Adrenal gland (tissue), 12 donors: ENCODE measurements around the gene TMEM161A. TPM values are rescaled to one million over a fixed set of nuclear protein-coding genes. Genes with fewer than 3 reads are reported as not detected.
"Not testable (repeated sequence)": the region's sequence is repeated elsewhere in the genome, so short reads cannot be mapped to it uniquely, and the experiment has no call there.

ENCODE experiments used
- DNase-seq, 7 donors: peaks; one replicate each; pipeline ENCODE4 v3.0.0-alpha.2; 2019 to 2020
- H3K27ac ChIP-seq, 5 donors: fragments of 200-600 bp; sonication (generic) in 4 of 5; 1 replicate in 3 of 5; 2 replicates in 2 of 5; pipeline versions ENCODE4 v1.5.1 to v1.8.0; 2016 to 2020; ENCODE audit warnings: mild to moderate bottlenecking in 1 of 5
- H3K27me3 ChIP-seq: fragments of 200-600 bp; 2 replicates; pipeline ENCODE4 v1.8.0; 2021
- H3K36me3 ChIP-seq, 2 donors: fragments of 200-600 bp; replicated peaks in 1 of 2; 1 replicate in 1 of 2; 2 replicates in 1 of 2; pipeline versions ENCODE4 v1.5.1 to v1.8.0; 2018 to 2022
- H3K4me1 ChIP-seq, 2 donors: fragments of 200-600 bp; replicated peaks in 1 of 2; 1 replicate in 1 of 2; 2 replicates in 1 of 2; pipeline versions ENCODE4 v1.5.1 to v1.8.0; 2018 to 2021
- H3K4me3 ChIP-seq, 4 donors: fragments of 200-600 bp; sonication (generic) in 3 of 4; one replicate each; pipeline ENCODE4 v1.5.1; 2016 to 2018
- H3K9me3 ChIP-seq, 3 donors: fragments of 200-600 bp; sonication (generic) in 1 of 3; replicated peaks in 1 of 3; 1 replicate in 2 of 3; 2 replicates in 1 of 3; pipeline versions ENCODE4 v1.5.1 to v1.8.0; 2016 to 2021
- CTCF ChIP-seq, 6 experiments: fragments of 450-650 bp in 4 of 6; fragments of 200-600 bp in 2 of 6; sonication (generic) in 1 of 6; IDR thresholded peaks; 1 replicate in 5 of 6; 2 replicates in 1 of 6; pipeline versions ENCODE4 v1.5.1 to v1.8.0; 2016 to 2021; ENCODE audit warnings: antibody characterized with exemption in 6 of 6, mild to moderate bottlenecking in 2 of 6, moderate library complexity in 1 of 6
- POLR2A ChIP-seq, 2 donors: fragments of 450-650 bp; IDR thresholded peaks; one replicate each; pipeline ENCODE4 v1.6.1; 2017; ENCODE audit warnings: antibody characterized with exemption in 2 of 2, mild to moderate bottlenecking in 2 of 2, moderate library complexity in 1 of 2
- WGBS, 4 donors: extraction: QIAGEN DNeasy Blood & Tissue Kit in 2 of 4; methylation state at CpG; one replicate each; pipeline versions ENCODE4 v1.1.5 to v1.1.7; 2013 to 2017; 5-methylcytosine and 5-hydroxymethylcytosine counted together
- intact Hi-C, 2 donors: fragments of 100-400 bp; cut with DNase I; formaldehyde crosslinking; loops; one replicate each; pipeline versions ENCODE4 v1.14.1 to v1.15.0; 2022 to 2023
- polyA plus RNA-seq, 3 donors: library from polyadenylated mRNA; stranded (reverse); fragments of 200-250 nt in 2 of 3; fragments of 350-450 nt in 1 of 3; fragmentation: Illumina TruSeq in 1 of 3; extraction: RNeasy Lipid Tissue Mini Kit (QIAGEN cat#74804) in 1 of 3; gene quantifications; one replicate each; pipeline ENCODE4 v1.2.3, GENCODE V29; 2013 to 2014
- total RNA-seq, 9 donors: library from RNA; depleted of rRNA in 4 of 9; stranded (reverse); fragments of >200 nt in 4 of 9; fragments of 120-200 nt in 1 of 9; fragmentation: NEBNext Ultra II Directional in 1 of 9; extraction: Animal tissue kit (Norgen Biotek cat#: 25700) in 1 of 9; gene quantifications; one replicate each; pipeline versions ENCODE4 v1.1.0 to v1.2.4, GENCODE V29; 2013 to 2023
- donor health status: healthy with polysubstance abuse.
- donor health status: Bipolar disorder and iron deficiency.
- donor health status: DM: yes; HTN: yes; CAD: no.
- donor health status: DM: no; HTN: no; CAD: no.
- donor health status: DM: no; HTN: no; CAD: no.
- donor health status: DM: yes; HTN: yes; CAD: no.

The TMEM161A gene
- total and polyA plus RNA-seq, 12 donors: 5.5 to 83.8 (median 41.1) TPM

- peak in 4 of 7 donors; percentile 30 to 60 (median 46) for DNase-seq
- no peak for TF ChIP-seq CTCF (IDR thresholded peaks at IDR 0.05)
- TF ChIP-seq POLR2A (IDR thresholded peaks at IDR 0.05): no peak
- Histone ChIP-seq H3K36me3 (no peaks in the 10 kb centered on the region), H3K27me3 (no peaks in the 10 kb centered on the region), H3K27ac (no peak overlapping the region), H3K4me3 (no peak overlapping the region), H3K9me3 (no peaks in the 10 kb centered on the region), H3K4me1 (peaks cover 7 to 17% of the 10 kb centered on the region in 2 donors)
- intact Hi-C loops: no loop called here
- 48 to 60% (median 54%) methylated on average over 9 of the region's 9 CpGs for WGBS, 4 donors
Observed at GRCh38 chr19:19109601-19110000, 28.7 kb downstream of the TMEM161A start.

GRCh38 chr19:19107654-19108053, 30.6 kb downstream of the TMEM161A start:
- 91 to 95% (median 92%) methylated on average over 10 to 11 of the region's 11 CpGs for WGBS, 4 donors
- intact Hi-C loops: no loop called here
- TF ChIP-seq CTCF (IDR thresholded peaks at IDR 0.05) (no peak), POLR2A (IDR thresholded peaks at IDR 0.05) (no peak)
- Histone ChIP-seq H3K36me3 (no peaks in the 10 kb centered on the region), H3K9me3 (no peaks in the 10 kb centered on the region), H3K27ac (no peak overlapping the region), H3K4me3 (no peak overlapping the region), H3K4me1 (peaks cover 7 to 17% of the 10 kb centered on the region in 2 donors), H3K27me3 (no peaks in the 10 kb centered on the region)
- no peak for DNase-seq

- DNase-seq, intact Hi-C loops, H3K27ac ChIP-seq, H3K9me3 ChIP-seq, H3K36me3 ChIP-seq, H3K4me3 ChIP-seq, H3K27me3 ChIP-seq: not testable (repeated sequence)
- 92 to 100% (median 97%) methylated on average over 7 of the region's 7 CpGs for WGBS, 4 donors
- H3K4me1 ChIP-seq: peaks cover 7 to 17% of the 10 kb centered on the region in 2 donors
Observed at GRCh38 chr19:19106938-19107337, 31.3 kb downstream of the TMEM161A start.

GRCh38 chr19:19106056-19106551, 32.2 kb downstream of the TMEM161A start:
- Histone ChIP-seq H3K36me3 (no peaks in the 10 kb centered on the region), H3K9me3 (no peaks in the 10 kb centered on the region), H3K27ac (peak overlapping the region in 2 of 5 donors; percentile 62 to 78), H3K4me3 (peak overlapping the region in 2 of 4 donors; percentile 34 to 50), H3K27me3 (no peaks in the 10 kb centered on the region), H3K4me1 (peaks cover 7 to 17% of the 10 kb centered on the region in 2 donors)
- WGBS, 4 donors: 34 to 43% (median 38%) methylated on average over 22 to 25 of the region's 25 CpGs
- intact Hi-C loops: no loop called here
- peak in 6 of 7 donors; percentile 36 to 50 (median 43) for DNase-seq
- TF ChIP-seq CTCF (IDR thresholded peaks at IDR 0.05): no peak
- no peak for TF ChIP-seq POLR2A (IDR thresholded peaks at IDR 0.05)
